Activated CD4-positive, alpha-beta T cell treated with anti-CD3 and anti-CD28 coated beads, Interleukin-2, Interleukin-6, amounts not matched to agents 100 ng/mL and 50 ng/mL, durations not matched to agents 16 hours and 8 hours (primary cell): ENCODE measurements around the gene XCR1.
A peak's percentile ranks its signal among the peaks of the same experiment; 100 is the strongest.
"Not testable (repeated sequence)": the region's sequence is repeated elsewhere in the genome, so short reads cannot be mapped to it uniquely, and the experiment has no call there.

Experiments used
- DNase-seq: peaks from one replicate; pipeline ENCODE4 v3.0.0-alpha.2; 2020

Gene XCR1

GRCh38 chr3:46027021-46027705, at the start of gene XCR1:
Gene XCR1 (minus strand): TSS chr3:46027483. CDS start chr3:46021947, 5,536 bp downstream.
- no peak for DNase-seq

GRCh38 chr3:46076606-46077005, 49.3 kb upstream of the XCR1 start:
- DNase-seq: no peak

- DNase-seq: no peak
Observed at GRCh38 chr3:46075816-46076215, 48.5 kb upstream of the XCR1 start.

- no peak for DNase-seq
Observed at GRCh38 chr3:46071222-46071858, 44.1 kb upstream of the XCR1 start.

GRCh38 chr3:46070595-46071093, 43.4 kb upstream of the XCR1 start:
- peak; percentile 18 for DNase-seq

GRCh38 chr3:46068501-46068900, 41.2 kb upstream of the XCR1 start:
- DNase-seq: no peak

- DNase-seq: no peak
Observed at GRCh38 chr3:46067401-46067800, 40.1 kb upstream of the XCR1 start.

GRCh38 chr3:46065750-46066256, 38.5 kb upstream of the XCR1 start:
- DNase-seq: no peak

GRCh38 chr3:46065294-46065705, 38.0 kb upstream of the XCR1 start:
- DNase-seq: peak; percentile 27

- no peak for DNase-seq
Observed at GRCh38 chr3:46062679-46063078, 35.4 kb upstream of the XCR1 start.

- no peak for DNase-seq
Observed at GRCh38 chr3:46061887-46062286, 34.6 kb upstream of the XCR1 start.

- DNase-seq: no peak
Observed at GRCh38 chr3:46061108-46061720, 33.9 kb upstream of the XCR1 start.

GRCh38 chr3:46060551-46060950, 33.3 kb upstream of the XCR1 start:
- no peak for DNase-seq

- DNase-seq: no peak
Observed at GRCh38 chr3:46059432-46059831, 32.1 kb upstream of the XCR1 start.

GRCh38 chr3:46058981-46059380, 31.7 kb upstream of the XCR1 start:
- no peak for DNase-seq

- DNase-seq: no peak
Observed at GRCh38 chr3:46057716-46058115, 30.4 kb upstream of the XCR1 start.

GRCh38 chr3:46056686-46057085, 29.4 kb upstream of the XCR1 start:
- DNase-seq: no peak

- not testable (repeated sequence) for DNase-seq
Observed at GRCh38 chr3:46053761-46054515, 26.7 kb upstream of the XCR1 start.

GRCh38 chr3:46053265-46053664, 26.0 kb upstream of the XCR1 start:
- not testable (repeated sequence) for DNase-seq

GRCh38 chr3:46052531-46052930, 25.2 kb upstream of the XCR1 start:
- no peak for DNase-seq

- DNase-seq: no peak
Observed at GRCh38 chr3:46049093-46049492, 21.8 kb upstream of the XCR1 start.

- DNase-seq: peak; percentile 50
Observed at GRCh38 chr3:46046231-46046630, 18.9 kb upstream of the XCR1 start.

GRCh38 chr3:46038916-46039315, 11.6 kb upstream of the XCR1 start:
- no peak for DNase-seq
